ENCODE measurements around the gene KCNQ2.

KCNQ2 gene

DNA sequence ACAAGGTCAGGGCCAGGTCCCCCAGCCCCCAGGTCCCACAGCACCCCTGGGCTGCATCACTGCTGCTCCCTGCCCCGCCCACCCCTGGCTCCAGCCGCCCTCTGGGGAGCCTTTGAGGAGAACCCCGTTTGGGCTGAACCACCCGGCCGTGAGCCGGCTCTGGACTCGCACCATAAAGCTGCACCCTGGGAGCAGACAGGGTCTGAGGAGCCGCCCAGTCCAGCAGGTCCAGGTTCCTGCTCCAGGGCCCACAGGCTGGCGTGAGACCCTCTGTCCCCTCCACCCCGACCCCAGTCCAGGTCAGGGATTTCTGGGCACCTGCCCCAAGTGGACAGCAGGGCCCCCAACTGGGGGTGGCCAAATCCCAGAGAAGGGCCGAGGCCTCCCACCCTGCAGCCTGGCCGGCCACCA lies 119.6 kb downstream of the KCNQ2 start:
- in situ Hi-C loops (cut with HindIII; ENCODE audit: low sequenced_read_pairs) = no loop called here
- DNase-seq (ENCODE audit: low read depth) = no peak
- TF ChIP-seq CTCF (IDR thresholded peaks at IDR 0.05; ENCODE audit: low read depth, low read length, missing control alignments) = no peak
- H3K4me3 ChIP-seq (ENCODE audit: low read depth, low read length) = no peak overlapping the region

DNA sequence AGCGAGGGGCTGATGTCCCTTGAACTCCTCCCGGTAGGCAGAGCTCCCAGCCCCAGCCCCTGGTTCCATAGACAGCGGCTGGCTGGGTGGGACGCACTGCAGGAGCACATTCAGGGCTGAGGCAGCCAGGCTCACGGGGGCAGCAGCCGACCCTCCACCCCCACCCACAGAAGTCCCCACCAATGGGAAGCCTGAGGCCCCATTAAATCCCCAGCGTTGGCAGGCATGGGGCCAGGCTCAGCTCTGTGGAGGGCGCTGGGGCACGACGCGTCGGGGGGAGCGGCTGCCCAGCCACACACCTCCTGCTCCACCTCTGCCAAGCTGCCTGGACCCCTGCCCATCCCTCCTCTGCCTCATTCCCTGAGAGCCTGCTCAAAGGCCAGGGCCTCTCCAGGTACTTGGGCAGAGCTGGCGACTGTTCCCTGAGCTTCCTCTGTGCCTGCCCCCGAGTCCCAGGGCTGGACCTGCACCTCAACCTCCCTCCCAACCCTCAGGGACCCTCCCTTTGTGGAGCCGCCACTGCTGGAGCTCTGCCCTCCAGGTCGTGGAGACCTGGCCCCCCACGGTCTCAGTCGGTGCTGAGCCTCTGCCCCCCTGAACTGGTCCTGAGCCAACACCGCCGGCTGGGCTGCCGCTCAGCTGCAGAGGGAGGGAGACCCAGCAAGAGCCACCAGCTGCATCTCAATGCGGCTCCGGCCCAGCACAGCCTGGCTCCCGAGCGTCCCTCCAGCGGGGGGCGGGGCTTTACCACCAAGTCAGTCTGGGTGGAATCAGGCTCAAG lies 120.5 kb downstream of the KCNQ2 start:
- no peak for TF ChIP-seq CTCF (IDR thresholded peaks at IDR 0.05; ENCODE audit: low read depth, low read length, missing control alignments)
- no peak overlapping the region for H3K4me3 ChIP-seq (ENCODE audit: low read depth, low read length)
- DNase-seq (ENCODE audit: low read depth) = no peak
- in situ Hi-C loops (cut with HindIII; ENCODE audit: low sequenced_read_pairs) = no loop called here

- TF ChIP-seq CTCF (IDR thresholded peaks at IDR 0.05; ENCODE audit: low read depth, low read length, missing control alignments) = no peak
- H3K4me3 ChIP-seq (ENCODE audit: low read depth, low read length) = no peak overlapping the region
- in situ Hi-C loops (cut with HindIII; ENCODE audit: low sequenced_read_pairs) = no loop called here
- DNase-seq (ENCODE audit: low read depth) = no peak
Measured at GRCh38 chr20:63351326-63351700, 121.1 kb downstream of the KCNQ2 start.

DNA sequence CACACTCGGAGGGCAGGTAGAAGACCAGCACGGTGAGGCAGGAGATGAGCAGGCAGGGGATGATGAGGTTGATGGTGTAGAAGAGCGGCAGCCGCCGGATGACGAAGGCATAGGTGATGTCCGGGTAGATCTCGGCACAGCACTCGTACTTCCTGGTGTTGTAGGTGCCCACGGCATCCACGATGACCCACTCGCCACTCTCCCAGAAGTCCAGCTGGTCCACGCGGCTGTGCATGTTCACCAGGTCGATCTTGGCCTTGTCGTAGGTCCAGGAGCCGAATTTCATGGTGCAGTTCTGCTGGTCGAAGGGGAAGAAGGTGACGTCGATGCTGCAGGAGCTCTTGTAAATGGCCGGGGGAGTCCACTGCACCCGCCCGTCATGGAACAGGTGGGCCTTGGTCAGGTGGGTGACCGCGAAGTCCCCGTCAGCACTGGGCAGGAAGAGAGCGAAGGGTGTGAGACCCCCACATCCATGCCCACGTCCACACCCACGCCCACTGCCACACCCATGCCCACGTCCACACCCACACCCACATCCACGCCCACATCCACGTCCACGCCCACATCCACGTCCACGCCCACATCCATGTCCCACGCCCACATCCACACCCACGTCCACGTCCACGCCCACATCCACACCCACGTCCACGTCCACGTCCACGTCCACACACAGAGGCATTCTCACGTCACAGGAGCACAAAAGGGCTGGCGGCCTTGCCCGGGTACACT lies 121.7 kb downstream of the KCNQ2 start:
- TF ChIP-seq CTCF (IDR thresholded peaks at IDR 0.05; ENCODE audit: low read depth, low read length, missing control alignments) = no peak
- no peak overlapping the region for H3K4me3 ChIP-seq (ENCODE audit: low read depth, low read length)
- in situ Hi-C loops (cut with HindIII; ENCODE audit: low sequenced_read_pairs) = no loop called here
- DNase-seq (ENCODE audit: low read depth) = no peak

Measured in astrocyte of the cerebellum (primary cell).